Bronchial epithelial cell (primary cell): ENCODE measurements around the gene STAG1. TPM values are rescaled to one million over a fixed set of nuclear protein-coding genes. Genes with fewer than 3 reads are reported as not detected.

Source experiments
- DNase-seq: peaks from one replicate; pipeline ENCODE4 v3.0.0-alpha.2; 2010; ENCODE audit warnings: low read depth
- FAIRE-seq: peaks from 2 replicates; lab custom pipeline; 2011; peaks lifted over from hg19 to GRCh38; lab: Jason Lieb, UNC
- H3K27me3 ChIP-seq: 2 replicates; pipeline ENCODE4 v1.5.1; 2011; ENCODE audit warnings: low read length; ENCODE audit not compliant: control insufficient read depth, insufficient read depth
- H3K36me3 ChIP-seq: 2 replicates; pipeline ENCODE4 v1.5.1; 2011; ENCODE audit warnings: low read length; ENCODE audit not compliant: control insufficient read depth, insufficient read depth
- H3K4me3 ChIP-seq: 2 replicates; pipeline ENCODE4 v1.5.1; 2011; ENCODE audit warnings: mild to moderate bottlenecking, low read depth, low read length, control low read depth
- total RNA-seq: library from RNA; depleted of rRNA; stranded (reverse); fragments of >200 nt; gene quantifications from 2 replicates; pipeline ENCODE4 v1.2.1, GENCODE V29; 2014
- TF ChIP-seq, protein P1 (sequence below): IDR thresholded peaks from 2 replicates; pipeline ENCODE4 v1.5.1; 2011; ENCODE audit warnings: mild to moderate bottlenecking, moderate library complexity, low read length, control low read depth, inconsistent platforms; ENCODE audit not compliant: insufficient read depth, severe bottlenecking

Gene STAG1
- total RNA-seq, 1 donor from 2014 or later = 26.3 TPM

DNA sequence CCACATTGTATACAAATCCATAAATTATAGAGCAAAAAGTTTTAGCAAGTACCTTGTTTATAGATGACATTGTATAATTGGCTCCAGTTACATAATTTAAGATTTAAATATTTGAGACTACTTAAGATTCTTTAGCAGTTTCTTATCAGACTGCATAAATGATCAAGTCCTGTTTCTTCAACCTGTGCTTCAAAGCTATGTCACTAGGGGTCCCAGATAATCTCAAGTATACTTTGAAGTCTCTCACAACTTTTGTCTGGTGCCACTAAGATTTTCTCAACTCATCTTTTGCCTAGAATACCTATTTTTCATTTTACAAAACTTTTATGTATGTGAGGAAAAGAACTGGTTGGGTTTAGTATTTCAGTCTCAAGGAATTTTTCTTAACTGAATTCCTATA is 205.5 kb downstream of the STAG1 start:
- H3K27me3 ChIP-seq = no peaks in the 10 kb centered on the region
- DNase-seq (peak; percentile 7), FAIRE-seq (no peak)
- TF ChIP-seq, protein P1, sequence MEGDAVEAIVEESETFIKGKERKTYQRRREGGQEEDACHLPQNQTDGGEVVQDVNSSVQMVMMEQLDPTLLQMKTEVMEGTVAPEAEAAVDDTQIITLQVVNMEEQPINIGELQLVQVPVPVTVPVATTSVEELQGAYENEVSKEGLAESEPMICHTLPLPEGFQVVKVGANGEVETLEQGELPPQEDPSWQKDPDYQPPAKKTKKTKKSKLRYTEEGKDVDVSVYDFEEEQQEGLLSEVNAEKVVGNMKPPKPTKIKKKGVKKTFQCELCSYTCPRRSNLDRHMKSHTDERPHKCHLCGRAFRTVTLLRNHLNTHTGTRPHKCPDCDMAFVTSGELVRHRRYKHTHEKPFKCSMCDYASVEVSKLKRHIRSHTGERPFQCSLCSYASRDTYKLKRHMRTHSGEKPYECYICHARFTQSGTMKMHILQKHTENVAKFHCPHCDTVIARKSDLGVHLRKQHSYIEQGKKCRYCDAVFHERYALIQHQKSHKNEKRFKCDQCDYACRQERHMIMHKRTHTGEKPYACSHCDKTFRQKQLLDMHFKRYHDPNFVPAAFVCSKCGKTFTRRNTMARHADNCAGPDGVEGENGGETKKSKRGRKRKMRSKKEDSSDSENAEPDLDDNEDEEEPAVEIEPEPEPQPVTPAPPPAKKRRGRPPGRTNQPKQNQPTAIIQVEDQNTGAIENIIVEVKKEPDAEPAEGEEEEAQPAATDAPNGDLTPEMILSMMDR = no peak
- no peaks in the 10 kb centered on the region for H3K36me3 ChIP-seq
- H3K4me3 ChIP-seq = no peak overlapping the region

DNA sequence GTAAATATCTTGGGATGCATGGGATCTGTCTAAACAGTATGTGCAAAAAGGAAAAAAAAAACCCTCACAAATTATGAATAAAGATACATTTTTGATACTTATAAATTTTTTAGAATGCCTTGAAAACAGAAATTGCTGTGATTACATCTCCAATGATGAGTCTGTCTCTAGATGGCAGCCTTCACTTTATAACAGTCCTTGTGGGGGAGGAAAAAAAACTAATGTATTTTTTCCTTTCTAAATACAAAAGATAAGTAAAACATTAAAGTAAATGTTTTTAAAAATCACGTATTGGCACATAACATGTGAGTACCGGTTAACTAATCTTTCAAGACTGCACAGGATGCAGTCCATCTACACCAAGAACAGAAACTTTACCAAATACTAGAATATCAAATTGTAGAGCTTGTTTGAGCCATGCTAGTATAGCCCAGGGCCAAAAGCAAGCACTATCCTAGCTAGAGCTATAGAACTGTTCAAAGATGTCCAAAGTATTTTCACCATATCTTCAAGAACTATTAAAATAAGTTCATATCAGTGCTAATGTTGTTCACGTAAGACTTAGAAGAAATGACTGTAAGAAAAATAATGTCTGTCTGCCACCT is 206.4 kb downstream of the STAG1 start:
- Histone ChIP-seq H3K36me3 (no peaks in the 10 kb centered on the region), H3K4me3 (no peak overlapping the region), H3K27me3 (no peaks in the 10 kb centered on the region)
- peak; percentile 14 for DNase-seq
- TF ChIP-seq, protein P1 = no peak
- no peak for FAIRE-seq

DNA sequence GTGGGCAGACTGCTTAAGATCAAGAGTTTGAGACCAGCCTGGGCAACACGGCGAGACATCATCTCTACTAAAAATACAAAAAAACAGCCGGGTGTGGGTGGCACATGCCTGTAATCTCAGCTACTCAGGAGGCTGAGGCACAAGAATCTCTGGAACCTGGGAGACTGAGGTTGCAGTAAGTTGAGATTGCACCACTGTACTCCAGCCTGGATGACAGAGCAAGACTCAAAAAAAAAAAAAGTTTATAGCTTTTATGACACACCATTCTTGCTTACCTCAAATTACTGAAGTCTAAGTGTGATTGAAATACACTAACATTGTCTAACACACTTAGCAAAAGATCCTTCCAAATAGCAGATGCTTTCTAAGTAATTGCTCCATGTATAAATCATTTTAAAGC is 207.6 kb downstream of the STAG1 start:
- DNase-seq = no peak
- no peak for FAIRE-seq
- Histone ChIP-seq H3K4me3 (no peak overlapping the region), H3K36me3 (no peaks in the 10 kb centered on the region), H3K27me3 (no peaks in the 10 kb centered on the region)
- TF ChIP-seq, protein P1 = no peak

DNA sequence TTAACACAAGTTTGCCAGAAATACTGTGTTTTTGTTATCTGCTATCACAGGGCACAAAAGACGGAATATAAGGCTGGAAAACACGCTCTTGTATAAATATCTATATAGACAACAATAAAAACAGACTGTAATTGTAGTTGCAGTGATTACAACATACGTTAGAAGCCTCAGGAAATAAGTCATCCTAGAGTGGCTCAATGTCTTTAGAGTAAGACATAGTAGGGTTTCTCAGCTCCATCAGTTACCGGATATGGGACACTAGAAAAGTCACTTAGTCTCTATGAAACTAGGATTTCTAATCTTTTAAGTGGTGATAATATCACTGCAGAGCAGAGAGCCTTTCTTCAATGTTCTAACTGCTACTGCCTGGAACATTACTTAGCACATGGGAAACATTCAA is 208.8 kb downstream of the STAG1 start:
- no peaks in the 10 kb centered on the region for H3K27me3 ChIP-seq
- DNase-seq (peak; percentile 57), FAIRE-seq (no peak)
- H3K36me3 ChIP-seq = no peaks in the 10 kb centered on the region
- H3K4me3 ChIP-seq = no peak overlapping the region
- TF ChIP-seq, protein P1 = no peak

DNA sequence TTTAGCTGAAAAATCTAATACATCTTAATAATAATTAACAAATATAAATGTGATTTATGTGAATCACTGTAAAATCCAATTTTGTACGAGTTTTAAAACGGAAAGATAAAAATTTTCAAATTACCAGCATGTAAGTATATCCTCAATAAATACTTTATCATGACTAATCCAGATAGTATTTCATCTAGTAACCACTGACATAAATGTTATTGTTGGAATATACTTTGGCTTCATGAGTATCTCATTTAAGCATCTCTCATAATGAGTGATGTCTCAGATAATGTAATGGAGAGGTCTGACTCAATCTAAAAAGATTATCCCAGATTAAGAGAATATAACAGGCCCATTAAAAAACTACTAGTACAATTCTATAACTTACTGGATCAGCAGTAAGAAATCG is 216.3 kb downstream of the STAG1 start:
- FAIRE-seq = no peak
- TF ChIP-seq, protein P1 = no peak
- peak; percentile 25 for DNase-seq
- Histone ChIP-seq H3K4me3 (no peak overlapping the region), H3K27me3 (no peaks in the 10 kb centered on the region), H3K36me3 (no peaks in the 10 kb centered on the region)

DNA sequence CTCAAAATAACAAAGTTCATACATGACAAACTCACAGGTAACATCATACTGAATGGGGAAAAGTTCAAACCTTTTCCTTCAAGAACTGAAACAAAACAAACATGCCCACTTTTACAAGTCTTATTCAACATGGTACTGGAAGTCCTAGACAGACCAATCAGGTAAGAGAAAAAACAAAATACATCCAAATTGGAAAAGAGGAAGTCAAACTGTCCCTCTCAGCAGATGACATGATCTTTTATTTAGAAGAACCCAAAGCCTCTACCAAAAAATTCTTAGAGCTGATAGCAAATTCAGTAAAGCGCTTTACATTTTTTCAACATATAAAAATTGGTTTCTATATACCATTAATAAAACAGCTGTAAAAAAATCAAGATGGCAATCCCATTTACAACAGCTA is 219.4 kb downstream of the STAG1 start:
- Histone ChIP-seq H3K36me3 (no peaks in the 10 kb centered on the region), H3K4me3 (no peak overlapping the region), H3K27me3 (no peaks in the 10 kb centered on the region)
- no peak for DNase-seq
- TF ChIP-seq, protein P1 = no peak
- no peak for FAIRE-seq
